GM19043 (cell line): ENCODE results near the gene MAPK9.

ENCODE experiments used
- ATAC-seq: cut with Tn5 transposase; IDR thresholded peaks from one replicate; pipeline ENCODE4 v1.9.1; 2021; ENCODE audit warnings: low read depth; ENCODE audit not compliant: unreplicated experiment

MAPK9 gene

DNA sequence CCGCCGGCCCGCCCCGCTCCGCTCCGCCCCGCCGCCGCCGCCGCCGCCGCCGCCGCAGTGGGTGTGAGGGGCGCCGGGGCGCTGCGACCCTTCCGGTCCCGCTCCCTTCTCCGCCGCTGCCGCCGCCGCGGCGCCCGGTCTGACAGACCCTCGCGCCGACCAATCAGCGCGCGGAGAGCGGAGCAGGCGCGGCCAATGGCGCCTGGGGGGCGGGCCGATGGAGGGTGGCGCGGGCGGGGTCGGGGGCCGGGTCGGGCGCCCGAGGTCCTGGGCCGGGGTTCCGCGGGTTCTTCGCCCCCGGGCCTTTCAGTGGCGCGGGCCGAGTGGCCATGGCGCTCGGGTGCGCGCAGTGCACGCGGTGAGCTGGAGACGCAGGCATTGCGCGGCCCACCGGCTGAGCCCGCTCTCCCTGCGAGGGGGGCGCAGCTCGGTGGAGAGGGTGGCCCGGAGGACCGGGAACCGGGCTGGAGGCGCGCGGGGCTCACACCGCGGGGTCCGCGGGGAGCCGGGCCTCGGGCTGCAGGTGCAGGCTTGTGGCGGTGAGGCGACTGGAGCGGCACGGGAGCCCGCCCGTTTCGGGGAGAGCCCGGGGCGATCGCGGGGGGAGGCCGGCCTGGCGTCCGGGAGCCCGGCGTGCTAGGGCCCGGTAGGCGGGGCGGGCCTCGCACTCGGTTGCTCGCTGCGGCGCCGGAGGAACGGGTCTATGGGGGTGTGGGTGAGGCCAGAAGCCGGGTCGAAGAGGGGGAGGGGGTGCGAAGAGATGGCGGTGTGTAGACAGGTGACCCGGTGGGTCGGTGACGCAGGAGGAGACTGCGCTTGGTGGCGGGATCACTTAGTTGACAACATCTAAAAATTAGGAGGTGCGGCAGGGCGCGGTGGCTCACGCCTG lies at the start of gene MAPK9:
TSS of gene MAPK9 (minus strand) at position 141 of the 889 bp plus-strand sequence. CDS start 11,522 bp downstream, outside the sequence.
- peak; percentile 79 for ATAC-seq

- ATAC-seq = no peak
These were observed 49.7 kb upstream of the MAPK9 start for GRCh38 chr5:180341595-180341994.

DNA sequence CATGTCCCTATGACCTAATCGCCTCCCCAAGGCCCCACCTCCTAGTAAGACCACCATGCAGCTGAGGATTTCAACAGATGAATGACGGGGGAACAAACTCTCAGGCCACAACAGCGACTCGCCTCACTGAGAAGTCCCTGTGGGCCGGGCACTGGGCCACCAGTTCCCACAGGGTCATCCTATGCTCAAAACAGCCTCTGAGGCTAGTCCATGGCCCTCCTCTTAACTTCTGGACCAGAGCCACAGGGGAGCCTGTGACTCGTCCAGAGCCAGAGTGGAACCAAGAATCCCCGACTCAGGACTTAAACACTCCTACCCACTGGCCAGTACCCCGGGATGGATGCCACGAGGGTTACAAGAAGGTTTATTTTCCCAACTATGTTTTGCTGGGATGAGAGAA lies 49.0 kb upstream of the MAPK9 start:
- no peak for ATAC-seq

GRCh38 chr5:180339583-180340183 lies 47.8 kb upstream of the MAPK9 start:
- ATAC-seq = no peak

- ATAC-seq = no peak
These were observed 46.3 kb upstream of the MAPK9 start for GRCh38 chr5:180338001-180338707.

DNA sequence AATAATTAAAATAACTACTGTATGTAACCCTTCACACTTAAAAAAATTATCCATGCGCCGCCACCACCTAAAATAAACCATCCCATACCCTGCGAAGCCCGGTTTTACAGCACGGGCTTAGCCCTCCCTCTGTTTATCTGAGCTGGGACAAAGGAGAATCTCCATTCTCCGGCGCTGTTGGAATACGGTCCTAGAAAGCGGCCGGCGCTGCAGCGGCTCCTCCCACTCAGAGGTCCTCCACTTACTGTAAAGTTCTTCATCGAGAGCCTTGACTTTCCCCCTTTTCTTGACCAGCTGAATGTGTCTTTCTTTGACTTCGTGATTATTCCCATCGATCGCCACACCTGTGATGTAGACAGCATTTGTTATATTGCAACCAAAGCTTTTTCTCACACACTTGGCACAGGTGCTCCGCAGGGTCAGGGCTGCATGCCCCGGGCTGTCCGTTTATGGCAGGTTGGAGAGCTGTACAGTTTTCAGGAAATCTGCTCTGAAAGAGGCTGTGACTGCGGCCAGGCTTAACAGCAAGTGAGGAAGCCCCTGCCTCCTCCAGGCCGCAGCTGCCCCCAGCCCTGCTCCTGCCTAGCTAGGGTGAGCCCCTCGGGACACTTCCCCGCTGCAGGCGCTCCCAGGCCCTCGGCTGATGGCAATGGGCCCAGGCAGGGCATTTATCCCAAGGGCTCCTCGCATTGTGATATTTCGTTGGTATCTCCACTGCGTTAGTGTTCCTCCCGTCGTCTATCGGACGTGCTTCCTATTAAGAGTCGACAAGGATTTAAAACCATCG lies 44.5 kb upstream of the MAPK9 start:
- ATAC-seq = no peak

DNA sequence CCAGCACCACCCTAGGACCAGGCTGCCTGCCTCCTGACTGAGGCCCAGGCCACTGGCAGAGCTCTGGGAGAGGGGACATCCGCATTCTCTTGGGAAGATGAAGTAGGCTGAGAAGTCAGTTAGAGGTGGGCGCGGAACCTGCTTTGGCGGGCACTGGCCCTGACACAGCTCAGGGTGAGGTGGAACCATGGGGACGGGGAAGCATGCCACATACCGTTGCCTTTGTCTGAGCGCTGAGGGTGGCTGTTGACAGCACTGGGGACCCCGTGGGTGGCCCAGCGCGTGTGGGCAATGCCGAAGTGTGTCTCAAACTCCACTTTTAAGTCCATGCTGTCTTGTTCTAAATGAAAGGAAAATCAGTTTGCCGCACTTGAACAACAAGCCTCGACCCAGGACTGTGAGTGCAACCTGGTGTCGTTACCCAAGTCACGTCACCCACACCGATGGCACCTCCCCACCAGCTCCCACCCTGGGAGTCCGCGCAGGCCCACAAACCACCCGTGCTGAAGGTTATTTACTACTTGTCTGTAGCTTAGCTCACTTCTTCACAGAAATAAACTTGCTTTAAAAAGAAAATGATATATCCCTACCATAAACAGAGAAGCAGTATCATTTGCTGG lies 43.8 kb upstream of the MAPK9 start:
- ATAC-seq = no peak

DNA sequence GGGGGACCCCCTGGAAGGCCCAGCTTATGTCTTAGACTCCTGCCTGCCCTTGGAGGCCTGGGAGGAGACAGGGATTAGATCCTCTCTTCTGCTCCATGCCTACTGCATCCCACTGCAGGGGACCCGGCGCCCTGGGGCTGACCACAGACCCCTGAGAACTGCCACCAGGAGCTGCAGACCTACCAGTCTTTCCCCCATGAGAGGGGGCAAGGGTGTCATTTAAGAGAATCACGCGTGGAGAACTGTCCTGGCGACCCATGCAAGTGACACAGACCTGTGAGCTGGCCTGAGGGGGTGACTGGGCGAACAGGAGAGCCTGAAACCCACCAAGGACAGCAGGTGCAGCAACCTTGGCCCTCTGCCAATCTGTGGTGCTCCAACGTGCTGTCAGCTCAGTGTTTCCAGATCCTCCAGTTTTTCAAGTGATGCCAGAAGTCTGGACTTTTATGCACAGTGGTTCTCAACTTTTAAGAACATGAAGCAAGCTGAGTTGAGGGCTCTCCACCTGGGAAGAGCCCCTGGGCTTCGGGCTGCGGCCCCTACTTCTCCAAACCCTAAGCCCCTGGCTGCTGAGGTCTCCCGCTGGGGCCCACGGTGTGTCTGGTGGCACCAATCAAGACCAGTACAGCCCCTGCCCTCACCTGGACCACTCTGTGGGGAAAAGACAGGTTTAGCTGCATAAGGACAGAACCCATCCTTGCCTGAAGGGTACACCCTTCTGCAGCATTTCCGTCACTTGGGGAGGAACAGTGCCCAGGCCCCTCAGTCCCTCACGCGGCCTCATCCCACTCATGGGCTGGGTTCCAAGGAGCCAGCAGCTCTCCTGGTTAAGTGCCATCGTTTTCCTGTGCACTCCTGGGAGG lies 43.1 kb upstream of the MAPK9 start:
- no peak for ATAC-seq

DNA sequence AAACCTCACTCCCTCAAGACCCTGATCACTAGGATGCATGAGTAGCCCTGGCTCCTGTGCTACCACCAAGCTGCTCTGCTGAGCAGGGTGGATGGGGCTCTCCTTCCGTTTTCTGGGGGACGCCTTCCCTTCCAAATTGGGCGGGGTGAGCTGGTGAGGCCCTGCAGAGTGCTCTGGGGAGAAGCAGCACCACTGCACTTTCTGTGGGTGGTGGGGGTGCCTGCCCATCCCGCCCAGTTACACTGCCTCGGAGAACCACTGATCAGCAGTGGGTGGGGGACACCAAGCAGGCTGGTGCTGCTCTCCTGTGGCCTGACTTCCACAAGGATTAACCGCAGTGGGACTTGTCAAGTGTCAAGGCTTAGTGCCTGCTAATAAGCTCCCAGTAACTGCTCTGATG lies 42.3 kb upstream of the MAPK9 start:
- no peak for ATAC-seq

DNA sequence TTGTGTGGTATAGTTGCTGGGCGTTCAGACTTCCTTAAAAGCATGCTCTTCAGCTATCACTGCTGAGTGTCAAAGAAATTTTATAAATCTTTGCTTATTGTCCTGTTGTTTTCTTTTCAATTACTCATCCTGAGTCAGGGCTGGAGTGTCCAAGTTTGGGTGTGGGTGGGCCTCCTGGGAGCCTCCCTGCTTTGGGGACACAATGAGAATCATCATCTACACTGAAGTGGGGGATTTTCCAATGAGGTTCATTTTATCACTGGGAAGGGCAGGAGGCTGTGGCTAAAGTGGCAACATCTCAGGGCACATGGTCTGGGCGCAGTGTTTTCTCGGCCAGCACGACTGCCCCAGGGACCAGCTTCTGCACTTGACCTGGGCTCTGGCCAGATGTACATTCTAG lies 41.8 kb upstream of the MAPK9 start:
- no peak for ATAC-seq

DNA sequence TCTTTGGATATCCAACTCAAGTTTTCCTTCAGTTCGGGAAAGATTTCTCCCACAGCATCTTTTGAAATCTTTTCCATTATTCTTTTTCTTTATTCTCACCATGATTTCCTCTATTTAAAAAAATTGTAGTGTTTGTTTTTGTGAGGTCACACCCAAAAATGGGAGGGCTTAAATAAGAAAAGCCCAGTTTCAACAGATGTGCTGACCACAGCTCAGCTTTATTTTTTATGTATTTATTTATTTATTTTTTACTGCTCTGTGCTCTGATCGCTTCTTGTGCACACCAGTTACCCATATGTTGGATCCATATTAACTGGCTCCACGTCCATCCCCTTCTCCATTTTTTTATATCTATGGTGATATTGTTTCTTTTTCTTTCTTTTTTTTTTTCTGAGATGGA lies 41.0 kb upstream of the MAPK9 start:
- no peak for ATAC-seq

DNA sequence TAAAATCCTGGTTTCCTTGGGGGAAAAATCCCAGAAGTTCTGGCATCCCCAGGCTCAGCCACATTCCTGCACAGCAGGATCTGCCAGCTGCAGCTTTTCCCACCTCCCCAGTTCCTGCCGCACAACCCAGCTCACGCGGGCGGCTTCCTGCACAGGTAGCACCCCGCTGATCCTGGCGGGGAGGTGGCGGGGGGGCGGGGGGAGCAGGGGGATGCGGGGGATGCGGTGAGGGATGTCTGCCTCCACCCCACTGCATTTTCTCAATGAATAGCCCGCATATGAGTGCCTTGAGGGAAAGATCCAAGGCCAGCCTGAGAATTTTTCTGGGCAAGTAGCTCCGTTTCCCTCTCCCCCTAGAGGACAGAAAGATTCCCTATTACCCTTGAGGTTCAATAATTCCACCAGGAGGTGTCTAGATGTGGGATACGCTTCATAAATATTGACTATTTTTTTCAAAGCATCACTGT lies 40.2 kb upstream of the MAPK9 start:
- ATAC-seq = no peak

GRCh38 chr5:180331647-180331950 lies 39.7 kb upstream of the MAPK9 start:
- ATAC-seq = no peak

DNA sequence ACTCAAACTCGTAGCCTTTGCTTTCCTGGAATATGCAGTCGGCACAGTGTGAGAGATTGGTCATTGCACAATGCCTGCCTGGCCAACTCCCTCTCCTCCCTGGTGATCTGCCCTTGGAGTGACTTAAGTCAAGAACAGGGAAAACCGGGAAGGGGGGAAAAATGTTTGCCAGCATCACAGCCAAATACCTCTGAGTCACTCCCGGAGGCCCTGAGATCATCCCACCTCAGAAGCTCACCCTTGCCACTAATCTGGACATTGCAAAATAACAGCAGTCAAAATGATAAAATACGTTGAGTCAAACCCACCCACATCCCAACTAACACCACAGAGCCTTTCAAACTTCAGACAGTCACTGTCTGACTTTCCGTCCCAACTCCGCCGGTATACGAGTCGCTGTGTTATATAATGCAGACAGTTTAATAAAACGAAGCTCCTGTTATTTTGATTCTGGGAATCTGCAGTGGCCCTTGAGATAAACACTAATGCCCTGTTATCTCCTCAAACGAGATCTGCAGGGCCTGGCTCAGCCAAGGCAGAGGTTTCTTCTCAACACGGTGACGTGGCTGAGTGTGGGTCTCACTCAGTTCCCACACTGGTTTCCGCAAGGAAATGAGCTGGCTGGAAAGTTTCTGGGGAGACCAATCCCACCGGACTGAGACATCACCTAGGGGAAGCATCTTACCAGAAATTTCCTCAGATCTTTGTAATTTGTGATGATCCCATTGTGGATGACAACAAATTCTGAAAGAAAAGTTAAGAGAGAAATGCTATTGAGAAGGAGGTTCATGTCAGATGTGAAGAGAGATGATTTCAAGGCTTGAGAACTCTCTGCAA lies 39.1 kb upstream of the MAPK9 start:
- no peak for ATAC-seq

DNA sequence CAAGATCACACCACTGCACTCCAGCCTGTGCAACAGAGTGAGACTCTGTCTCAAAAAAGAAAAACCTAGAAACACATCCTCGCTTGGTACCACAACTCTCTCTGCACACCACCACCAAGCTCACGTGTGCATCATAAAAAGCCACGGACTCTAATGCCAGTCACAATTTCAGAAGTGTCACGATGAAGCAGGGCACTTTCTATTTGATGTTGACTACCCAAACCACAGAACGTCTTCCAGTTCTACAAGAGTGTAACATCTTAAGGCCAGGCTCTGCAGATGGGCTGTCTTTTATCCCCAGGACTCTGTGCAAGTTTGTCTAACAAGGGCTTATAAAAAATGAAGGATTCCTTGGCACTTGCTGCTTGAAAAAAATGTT lies 38.4 kb upstream of the MAPK9 start:
- ATAC-seq = no peak

- ATAC-seq = no peak
These were observed 37.9 kb upstream of the MAPK9 start for GRCh38 chr5:180329606-180330269.

DNA sequence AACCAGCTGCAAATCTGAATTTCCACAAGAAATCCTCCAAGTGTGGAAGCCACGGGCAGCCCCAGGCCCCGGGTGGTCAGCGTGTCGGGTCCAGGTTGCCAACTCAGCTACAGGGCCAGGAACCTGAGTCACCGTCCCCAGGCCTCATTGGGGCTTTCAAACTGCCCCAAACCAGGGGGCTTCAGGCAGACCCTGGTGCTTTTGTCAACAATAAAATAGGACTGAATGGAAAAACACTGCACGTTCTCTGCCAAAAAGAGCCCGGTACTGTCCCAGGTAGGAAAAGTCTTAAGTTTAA lies 37.2 kb upstream of the MAPK9 start:
- no peak for ATAC-seq
